Activated CD4-positive, alpha-beta T cell treated with anti-CD3 and anti-CD28 coated beads for 24 hours (primary cell): ENCODE results near the gene PCNT.

Source experiments
- DNase-seq, 2 donors: peaks; one replicate each; pipeline ENCODE4 v3.0.0-alpha.2; 2020; ENCODE audit warnings: low read depth in 2 of 2

The PCNT gene

GRCh38 chr21:46409641-46410406, 85.9 kb downstream of the PCNT start:
- no peak for DNase-seq

- no peak for DNase-seq
Measured at GRCh38 chr21:46410516-46410915, 86.6 kb downstream of the PCNT start.

GRCh38 chr21:46411236-46411635, 87.3 kb downstream of the PCNT start:
- no peak for DNase-seq

- DNase-seq = no peak
Measured at GRCh38 chr21:46411691-46412090, 87.7 kb downstream of the PCNT start.

- DNase-seq = no peak
Measured at GRCh38 chr21:46412521-46413364, 88.8 kb downstream of the PCNT start.

DNA sequence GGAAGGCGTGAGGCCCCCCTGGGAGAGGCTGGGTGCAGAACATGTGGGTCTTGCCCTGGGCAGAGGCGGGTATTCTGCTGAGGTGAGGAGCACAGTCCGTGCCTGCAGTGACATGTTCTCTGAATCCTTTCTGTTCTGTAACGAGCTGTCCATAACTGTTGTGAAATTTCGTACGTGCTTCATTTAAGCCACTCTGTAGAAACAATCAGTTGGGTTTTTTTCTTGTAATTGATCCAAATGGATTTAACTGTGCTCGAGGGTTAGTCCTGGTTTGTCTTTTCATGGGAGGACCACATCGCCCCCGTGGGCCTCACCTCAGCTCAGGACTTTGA, 89.4 kb downstream of the PCNT start:
- no peak for DNase-seq

DNA sequence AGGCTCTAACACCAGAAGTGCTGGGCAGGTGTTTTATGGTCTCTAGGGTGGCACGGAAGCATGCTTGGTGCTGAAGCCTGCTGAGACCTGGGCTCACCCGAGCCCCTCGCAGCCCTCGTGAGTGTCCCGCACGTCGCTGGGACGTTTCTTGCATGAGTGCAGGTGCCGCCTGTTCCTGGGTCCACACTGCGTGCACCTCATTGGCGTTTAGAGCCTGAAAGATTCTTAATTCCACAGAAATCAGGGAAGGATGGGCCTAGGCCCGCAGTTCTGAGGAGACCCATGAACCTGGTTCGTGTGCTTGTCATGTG, 91.0 kb downstream of the PCNT start:
- no peak for DNase-seq

DNA sequence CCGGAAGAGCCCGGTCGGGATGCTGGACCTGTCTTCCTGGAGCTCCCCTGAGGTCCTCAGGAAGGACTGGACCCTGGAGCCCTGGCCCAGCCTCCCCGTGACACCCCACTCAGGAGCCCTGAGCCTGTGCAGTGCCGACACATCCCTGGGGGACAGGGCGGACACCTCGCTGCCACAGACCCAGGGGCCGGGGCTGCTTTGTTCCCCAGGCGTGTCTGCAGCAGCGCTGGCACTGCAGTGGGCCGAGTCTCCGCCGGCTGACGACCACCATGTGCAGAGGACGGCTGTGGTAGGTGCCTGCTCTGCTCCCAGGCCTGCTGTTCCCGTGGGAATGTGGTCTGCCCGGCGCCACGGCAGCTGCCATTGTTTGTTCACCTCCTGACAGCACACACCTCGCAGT, 92.6 kb downstream of the PCNT start:
- no peak for DNase-seq

DNA sequence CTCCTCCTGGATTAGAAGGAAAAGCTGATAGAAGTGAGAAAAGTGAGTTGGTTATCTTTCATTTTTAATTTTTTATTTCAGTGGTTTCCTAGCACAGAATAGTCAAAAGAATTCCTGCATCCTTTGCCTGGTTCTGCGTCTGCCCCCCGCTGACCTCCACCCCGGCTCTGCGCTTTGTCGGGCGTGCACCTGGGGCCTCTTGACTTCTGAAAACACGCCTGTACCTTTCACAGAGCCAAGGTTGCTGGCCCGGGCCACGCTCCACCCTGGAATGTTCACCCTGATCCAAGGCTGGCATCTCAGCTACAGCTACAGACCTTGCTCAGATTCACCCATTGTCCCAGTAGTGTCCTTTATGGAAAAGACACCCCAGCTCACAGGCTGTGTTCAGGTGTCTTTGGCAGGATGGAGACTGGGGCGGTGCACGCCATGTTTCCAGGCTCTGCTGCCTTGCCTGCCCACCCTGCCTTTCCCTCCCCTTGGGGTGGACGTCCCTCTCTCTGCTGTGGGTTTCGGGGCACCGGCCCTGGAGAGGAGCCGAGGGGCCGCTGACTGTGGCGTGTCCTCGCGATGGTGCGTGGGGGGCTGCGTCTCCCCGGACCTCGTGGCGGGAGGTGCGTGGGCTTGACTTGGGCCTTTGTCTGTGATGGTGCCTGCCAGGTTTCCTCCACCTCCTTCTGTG, 94.5 kb downstream of the PCNT start:
- DNase-seq = no peak

DNA sequence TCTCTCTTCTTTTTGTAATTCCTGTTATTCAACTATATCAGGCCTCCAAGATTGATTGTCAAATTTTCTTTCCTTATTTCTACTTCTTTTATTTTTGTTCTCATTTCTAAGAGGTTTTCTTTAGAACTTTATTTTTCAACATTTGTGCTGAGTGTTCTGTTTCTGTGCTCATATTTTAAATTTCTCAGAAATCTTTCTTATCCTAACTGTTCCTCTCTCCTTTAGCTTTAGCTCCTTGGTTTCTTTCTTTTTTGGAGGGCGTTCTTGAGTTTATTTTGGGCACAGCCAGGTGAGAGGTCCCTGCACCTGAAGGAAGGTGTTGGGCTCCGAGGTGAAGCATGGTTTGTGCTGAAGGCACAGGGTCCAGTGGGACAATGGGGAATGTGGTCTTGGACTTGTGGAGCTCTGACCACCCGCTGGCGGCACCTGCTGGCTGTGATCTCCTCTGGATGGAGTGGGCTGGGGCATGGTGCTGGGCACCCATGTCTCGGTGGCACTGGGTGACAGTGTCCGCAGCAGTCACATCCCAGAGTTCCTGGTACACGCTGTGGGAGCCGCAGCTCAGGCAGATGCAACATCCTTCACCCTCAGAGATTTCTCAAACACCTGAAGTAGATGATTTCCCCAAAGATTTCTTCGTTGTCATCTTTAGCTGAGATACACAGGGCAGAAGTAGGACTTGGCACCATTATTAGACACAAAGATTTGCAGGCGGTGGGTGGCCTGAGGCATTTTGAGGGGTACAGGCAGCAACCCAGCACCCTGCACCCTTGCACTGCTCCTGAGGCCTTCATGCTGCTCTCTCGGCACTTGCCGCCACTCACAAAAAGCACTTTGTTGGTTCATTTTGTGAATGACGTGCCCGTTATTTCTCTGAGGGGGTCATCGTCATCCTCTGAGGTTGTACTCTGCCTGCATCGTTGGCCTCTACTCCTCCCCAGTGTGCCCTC, 96.6 kb downstream of the PCNT start:
- no peak for DNase-seq

- DNase-seq = no peak
Measured at GRCh38 chr21:46421191-46421750, 97.3 kb downstream of the PCNT start.

GRCh38 chr21:46421756-46422555, 98.0 kb downstream of the PCNT start:
- DNase-seq = no peak

DNA sequence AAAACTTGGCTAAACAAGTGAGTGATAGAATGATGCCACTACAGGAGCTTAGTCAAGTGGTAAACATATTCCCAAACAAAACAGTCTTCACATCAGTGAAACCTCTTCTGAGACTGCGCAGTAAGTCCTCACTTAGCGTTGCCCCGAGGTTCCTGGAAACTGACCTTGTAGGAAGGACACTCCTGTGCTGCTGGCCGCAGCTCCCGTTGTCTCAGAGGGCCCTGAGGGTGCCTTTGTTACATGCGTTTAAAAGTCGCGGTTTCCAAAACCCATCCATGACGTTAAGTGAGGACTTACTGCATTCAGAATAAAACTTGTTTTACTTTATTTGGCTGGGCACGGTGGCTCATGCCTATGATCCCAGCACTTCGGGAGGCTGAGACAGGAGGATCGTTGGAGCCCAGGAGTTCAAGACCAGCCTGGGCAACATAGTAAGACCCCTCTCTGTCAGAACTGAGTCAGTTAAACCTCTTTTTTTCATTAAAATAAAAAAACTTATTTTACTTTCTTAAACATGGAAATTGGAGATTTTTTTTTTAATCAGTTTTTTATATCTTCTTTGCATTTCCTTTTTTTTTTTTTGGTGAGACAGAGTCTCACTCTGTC, 98.8 kb downstream of the PCNT start:
- no peak for DNase-seq

- DNase-seq = no peak
Measured at GRCh38 chr21:46423546-46424038, 99.6 kb downstream of the PCNT start.

- DNase-seq = no peak
Measured at GRCh38 chr21:46424039-46424591, 100.2 kb downstream of the PCNT start.

- no peak for DNase-seq
Measured at GRCh38 chr21:46424621-46425020, 100.7 kb downstream of the PCNT start.

GRCh38 chr21:46425041-46425440, 101.1 kb downstream of the PCNT start:
- DNase-seq = no peak

DNA sequence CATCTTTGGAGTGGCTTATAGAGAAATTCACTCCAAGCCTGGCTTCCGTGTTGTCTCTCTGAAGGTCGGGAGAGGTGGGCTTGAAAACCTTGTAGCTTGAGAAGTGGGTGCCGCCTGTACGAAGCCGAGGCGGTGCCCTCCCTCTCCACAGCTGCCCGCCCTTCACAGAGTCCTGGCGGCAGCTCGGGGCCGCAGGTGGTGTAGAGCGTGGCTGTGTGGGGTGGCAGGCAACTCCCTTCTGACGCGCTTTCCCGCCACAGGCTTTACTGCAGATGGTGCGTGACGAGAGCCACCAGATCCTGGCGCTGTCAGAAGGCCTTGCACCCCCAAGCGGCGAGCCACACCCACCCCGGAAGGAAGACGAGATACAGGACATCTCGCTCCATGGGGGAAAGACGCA, 101.6 kb downstream of the PCNT start:
- DNase-seq = no peak

DNA sequence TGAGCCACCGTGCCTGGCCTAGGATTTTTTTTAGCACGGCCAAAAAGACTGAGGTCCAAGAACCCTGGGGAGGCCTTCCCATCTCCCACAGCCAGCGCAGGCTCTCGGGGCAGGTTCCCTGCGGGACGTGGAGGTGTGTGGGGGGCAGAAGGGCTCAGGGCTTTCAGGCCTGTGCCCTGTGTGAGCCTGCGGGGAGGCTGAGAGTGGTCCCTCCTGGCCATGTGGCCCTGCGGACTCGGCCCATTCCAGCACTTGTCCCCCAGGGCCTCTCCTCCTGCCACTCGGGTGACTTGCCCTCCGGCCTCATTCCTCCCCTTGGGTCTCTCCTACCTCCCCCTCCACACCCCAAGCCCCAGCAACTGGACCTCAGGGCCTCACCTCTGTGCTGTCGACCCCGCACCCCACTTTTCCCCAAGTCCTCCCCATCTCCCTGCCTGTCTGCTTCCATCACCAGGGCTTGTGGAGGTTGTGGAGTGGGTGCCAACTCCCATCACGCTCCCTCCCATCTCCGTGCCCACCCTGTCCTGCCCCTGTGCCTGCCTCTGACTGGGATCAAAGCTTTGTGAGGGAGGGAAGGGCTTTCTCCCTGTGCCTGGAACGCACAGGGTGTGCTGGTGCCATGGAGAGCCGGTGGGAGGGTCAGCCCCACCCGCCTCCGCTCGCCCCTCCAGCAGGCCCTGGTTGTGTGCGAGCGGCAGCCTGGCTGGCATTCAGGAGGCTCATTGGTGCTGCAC, 102.5 kb downstream of the PCNT start:
- DNase-seq = no peak
